HepG2 (cell line): ENCODE measurements around the gene TBC1D16. TPM values are rescaled to one million over a fixed set of nuclear protein-coding genes. Genes with fewer than 3 reads are reported as not detected.

Source experiments
- ATAC-seq: fragments of 200-7000 bp; cut with Tn5 transposase; 3 replicates; pipeline ENCODE4 v1.9.1; 2020; ENCODE audit warnings: mild to moderate bottlenecking, moderate library complexity
- BruUV-seq: library from RNA; stranded (reverse); fragments of 400-500 nt; replicated peaks from 2 replicates; lab custom pipeline; 2021; lab: Mats Ljungman, UMichigan
- CTCF ChIA-PET: fragments of 300-600 bp; formaldehyde crosslinking; extraction: SDS; loops from one replicate; lab custom pipeline; 2021; ENCODE audit warnings: low total read pairs, inconsistent platforms, low intra/inter-chr PET ratio; lab: Yijun Ruan, JAX
- POLR2A ChIA-PET: fragments of 350-600 bp; sonication (Branson Sonifier 250); formaldehyde crosslinking; loops from one replicate; lab custom pipeline; 2020; ENCODE audit warnings: antibody characterized with exemption, inconsistent platforms; lab: Yijun Ruan, JAX
- DNase-seq: peaks from one replicate; pipeline ENCODE4 v3.0.0-alpha.2; 2015; ENCODE audit warnings: low spot score
- FAIRE-seq: peaks from 3 replicates; lab custom pipeline; 2011; peaks lifted over from hg19 to GRCh38; lab: Jason Lieb, UNC
- H2AFZ ChIP-seq: one replicate; pipeline ENCODE4 v1.6.1; 2011; ENCODE audit warnings: low read length, inconsistent platforms
- H3K27ac ChIP-seq: fragments of 300-600 bp; 3 replicates; pipeline ENCODE4 v1.8.0; 2011; ENCODE audit warnings: mixed run types, mild to moderate bottlenecking, mixed read lengths, low read length, inconsistent platforms; ENCODE audit not compliant: insufficient read depth; ENCODE audit errors: extremely low read length
- H3K27me3 ChIP-seq, 2 experiments: fragments of 200-600 bp in 1 of 2; 2 replicates in 1 of 2; 3 replicates in 1 of 2; pipeline versions ENCODE4 v1.6.0 to v1.8.0; 2011; ENCODE audit warnings: low read length in 2 of 2, mild to moderate bottlenecking in 2 of 2, moderate library complexity in 2 of 2, inconsistent platforms in 1 of 2; ENCODE audit not compliant: insufficient read depth in 2 of 2, control insufficient read depth in 1 of 2
- H3K36me3 ChIP-seq, 2 experiments: fragments of 200-600 bp in 1 of 2; replicated peaks in 1 of 2; 2 replicates in 1 of 2; 3 replicates in 1 of 2; pipeline versions ENCODE4 v1.5.1 to v1.8.0; 2011; ENCODE audit warnings: low read length in 2 of 2, inconsistent platforms in 1 of 2; ENCODE audit not compliant: insufficient read depth in 2 of 2, control insufficient read depth in 1 of 2
- H3K4me1 ChIP-seq: 2 replicates; pipeline ENCODE4 v1.5.1; 2012; ENCODE audit warnings: low read length, inconsistent platforms; ENCODE audit not compliant: insufficient read depth
- H3K4me2 ChIP-seq: 2 replicates; pipeline ENCODE4 v1.6.0; 2011; ENCODE audit warnings: low read depth, low read length, inconsistent platforms
- H3K4me3 ChIP-seq, 3 experiments: fragments of 200-600 bp in 1 of 3; sonication (generic), shearing (Covaris generic) in 1 of 3; replicated peaks in 1 of 3; 2 replicates each; pipeline ENCODE4 v1.5.1; 2011 to 2016; ENCODE audit warnings: low read length in 3 of 3, inconsistent platforms in 2 of 3, low read depth in 2 of 3, mild to moderate bottlenecking in 2 of 3, control low read depth in 1 of 3, mixed read lengths in 1 of 3; ENCODE audit not compliant: insufficient read depth in 1 of 3
- H3K79me2 ChIP-seq: one replicate; pipeline ENCODE4 v1.6.1; 2011; ENCODE audit warnings: low read length, inconsistent platforms; ENCODE audit not compliant: insufficient read depth
- H3K9ac ChIP-seq: 2 replicates; pipeline ENCODE4 v1.6.0; 2011; ENCODE audit warnings: mild to moderate bottlenecking, low read depth, low read length, inconsistent platforms; ENCODE audit not compliant: insufficient read depth
- H3K9me3 ChIP-seq: 2 replicates; pipeline ENCODE4 v1.5.1; 2012; ENCODE audit warnings: mild to moderate bottlenecking, low read length
- H4K20me1 ChIP-seq: 2 replicates; pipeline ENCODE4 v1.6.0; 2011; ENCODE audit warnings: inconsistent platforms, mild to moderate bottlenecking, low read length, moderate library complexity; ENCODE audit not compliant: insufficient read depth
- EP300 ChIP-seq, 3 experiments: sonication (generic) in 1 of 3; formaldehyde crosslinking in 1 of 3; IDR thresholded peaks; 2 replicates each; pipeline versions ENCODE4 v1.5.1 to v1.6.1; 2011 to 2020; ENCODE audit warnings: low read depth in 2 of 3, low read length in 2 of 3, borderline replicate concordance in 1 of 3, improper control_type of control experiment in 1 of 3, mild to moderate bottlenecking in 1 of 3, missing genetic modification reagents in 1 of 3, moderate library complexity in 1 of 3
- ETS1 ChIP-seq: sonication (generic); formaldehyde crosslinking; IDR thresholded peaks from 2 replicates; pipeline ENCODE4 v1.4.0; 2020; ENCODE audit warnings: missing genetic modification reagents
- FOXO1 ChIP-seq: sonication (generic); formaldehyde crosslinking; IDR thresholded peaks from 2 replicates; pipeline ENCODE4 v1.4.0; 2020; ENCODE audit warnings: missing genetic modification reagents
- HMG20A ChIP-seq: IDR thresholded peaks from 2 replicates; pipeline ENCODE4 v1.6.1; 2016; ENCODE audit warnings: borderline replicate concordance
- MXD3 ChIP-seq: IDR thresholded peaks from 2 replicates; pipeline ENCODE4 v1.6.1; 2016; ENCODE audit warnings: mild to moderate bottlenecking, missing biosample characterization, missing genetic modification reagents
- NBN ChIP-seq: fragments of 450-650 bp; conservative IDR thresholded peaks from 2 replicates; pipeline ENCODE4 v1.6.1; 2017
- NFKB2 ChIP-seq: sonication (generic); formaldehyde crosslinking; IDR thresholded peaks from 2 replicates; pipeline ENCODE4 v1.4.0; 2020; ENCODE audit warnings: missing genetic modification reagents, borderline replicate concordance
- PAF1 ChIP-seq: IDR thresholded peaks from 2 replicates; pipeline ENCODE4 v1.6.1; 2016; ENCODE audit warnings: missing genetic modification reagents, missing compliant biosample characterization
- PITX1 ChIP-seq: sonication (generic); formaldehyde crosslinking; IDR thresholded peaks from 2 replicates; pipeline ENCODE4 v1.5.1; 2020; ENCODE audit warnings: mild to moderate bottlenecking, missing genetic modification reagents
- PRPF4 ChIP-seq: fragments of 200-400 bp; formaldehyde crosslinking; IDR thresholded peaks from 2 replicates; pipeline ENCODE4 v1.6.1; 2016; ENCODE audit warnings: low read length, low read depth; ENCODE audit not compliant: poor library complexity, severe bottlenecking
- SAP130 ChIP-seq: IDR thresholded peaks from 2 replicates; pipeline ENCODE4 v1.6.1; 2016; ENCODE audit warnings: low read depth
- ZFP36 ChIP-seq: fragments of 150-350 bp; IDR thresholded peaks from 2 replicates; pipeline ENCODE4 v1.6.1; 2018; ENCODE audit warnings: borderline replicate concordance, low read length, low read depth; ENCODE audit not compliant: partially characterized antibody
- ZNF260 ChIP-seq: sonication (generic); formaldehyde crosslinking; IDR thresholded peaks from 2 replicates; pipeline ENCODE4 v1.4.0; 2020; ENCODE audit warnings: missing genetic modification reagents, low read depth, mild to moderate bottlenecking, borderline replicate concordance
- ZNF280B ChIP-seq: sonication (generic); formaldehyde crosslinking; IDR thresholded peaks from 2 replicates; pipeline ENCODE4 v1.5.0; 2020; ENCODE audit warnings: missing genetic modification reagents, mild to moderate bottlenecking, borderline replicate concordance
- ZNF354B ChIP-seq: sonication (generic); formaldehyde crosslinking; IDR thresholded peaks from 2 replicates; pipeline ENCODE4 v1.8.0; 2022; ENCODE audit warnings: mild to moderate bottlenecking, missing genetic modification reagents
- ZNF550 ChIP-seq: sonication (generic); formaldehyde crosslinking; IDR thresholded peaks from 2 replicates; pipeline ENCODE4 v1.4.0; 2020; ENCODE audit warnings: mild to moderate bottlenecking, missing genetic modification reagents, borderline replicate concordance
- ZNF766 ChIP-seq: sonication (generic); formaldehyde crosslinking; IDR thresholded peaks from 2 replicates; pipeline ENCODE4 v1.5.0; 2020; ENCODE audit warnings: missing genetic modification reagents, borderline replicate concordance
- WGBS: methylation state at CpG from one replicate; pipeline ENCODE4 v1.1.6; 2017; ENCODE audit warnings: low lambda C conversion rate; 5-methylcytosine and 5-hydroxymethylcytosine counted together
- in situ Hi-C: cut with HindIII; loops from 2 replicates; pipeline ENCODE4 v1.10.0; 2017; ENCODE audit warnings: low pct_unique_long_range_greater_than_20kb; ENCODE audit not compliant: extremely low pct_ligation_motif_present
- intact Hi-C: fragments of 100-400 bp; cut with micrococcal nuclease; formaldehyde crosslinking; loops from one replicate; pipeline ENCODE4 v1.10.0; 2022; ENCODE audit not compliant: unreplicated experiment
- polyA plus RNA-seq, 8 experiments: library from polyadenylated mRNA; depleted of rRNA in 3 of 8; stranded (reverse) in 7 of 8; unstranded in 1 of 8; fragments of >200 nt; fragmentation: Illumina TruSeq in 4 of 8; extraction: Trizol in 4 of 8; gene quantifications; 2 replicates each; pipeline versions ENCODE4 v1.2.1 to v1.2.3, GENCODE V29; 2011 to 2016; ENCODE audit warnings: low read depth in 4 of 8, missing spikeins in 1 of 8, mixed read lengths in 1 of 8; ENCODE audit not compliant: insufficient read depth in 1 of 8
- total RNA-seq, 5 experiments: library from RNA; depleted of rRNA; stranded (reverse); fragments of >200 nt; fragmentation: Illumina TruSeq; extraction: Trizol; gene quantifications; 2 replicates each; pipeline ENCODE4 v1.2.3, GENCODE V29; 2016; ENCODE audit warnings: low read depth in 1 of 5

Gene TBC1D16
- total and polyA plus RNA-seq, 2 of the 13 experiments (the other 11 are each of a cell fraction or from before 2014, with no cell fraction given): 14.9 to 24.9 TPM

GRCh38 chr17:79997011-79997660 is 38.5 kb downstream of the TBC1D16 start:
- H4K20me1 ChIP-seq: no peaks in the 10 kb centered on the region
- ATAC-seq: no peak
- ChIA-PET POLR2A (interaction anchor here (0.7 kb wide), 1 partner anchor 67 kb away, joined by 5 read pairs; no protein-coding TSS in a partner anchor), CTCF (no interaction called here)
- no peak for FAIRE-seq
- peaks cover 60% of the 10 kb centered on the region for H3K4me1 ChIP-seq
- no peak overlapping the region for H3K27ac ChIP-seq
- no peak for DNase-seq
- no peak overlapping the region for H2AFZ ChIP-seq
- H3K4me2 ChIP-seq: no peak overlapping the region
- no peak overlapping the region for H3K4me3 ChIP-seq
- H3K27me3 ChIP-seq: no peaks in the 10 kb centered on the region
- in situ Hi-C loops (no loop called here), intact Hi-C loops (no loop called here)
- no peaks in the 10 kb centered on the region; a peak in 1 of 5 replicates for H3K36me3 ChIP-seq
- no TSS peak for BruUV-seq
- WGBS: 91% methylated on average over 15 of the region's 15 CpGs
- H3K79me2 ChIP-seq: no peaks in the 10 kb centered on the region
- no peak overlapping the region for H3K9ac ChIP-seq
- H3K9me3 ChIP-seq: no peaks in the 10 kb centered on the region
- TF ChIP-seq ZFP36: no peak
- no peak for TF ChIP-seq ZNF354B
- no peak for TF ChIP-seq HMG20A
- no peak for TF ChIP-seq NFKB2
- no peak for TF ChIP-seq ZNF550 (CRISPR knock-in tag)
- TF ChIP-seq ZNF280B (CRISPR knock-in tag): no peak
- 0 out of 4 replicates have a peak, but pooled peaks of 1 of the 2 experiments have one; percentile 2 for TF ChIP-seq EP300 (IDR thresholded peaks at IDR 0.05; ENCODE audit: low read depth in 2 of 2, low read length in 2 of 2)
- no peak for TF ChIP-seq EP300 (CRISPR knock-in tag; IDR thresholded peaks at IDR 0.05; ENCODE audit: borderline replicate concordance)
- TF ChIP-seq ETS1 (CRISPR knock-in tag): no peak
- no peak for TF ChIP-seq ZNF766 (CRISPR knock-in tag)
- TF ChIP-seq PAF1: no peak
- no peak for TF ChIP-seq ZNF260 (CRISPR knock-in tag)
- no peak for TF ChIP-seq MXD3 (CRISPR knock-in tag)
- TF ChIP-seq PITX1 (CRISPR knock-in tag): no peak
- TF ChIP-seq SAP130 (CRISPR knock-in tag): no peak
- no peak for TF ChIP-seq NBN
- TF ChIP-seq FOXO1: no peak
- no peak for TF ChIP-seq PRPF4
